ENCODE results near the gene RFX6. TPM values are rescaled to one million over a fixed set of nuclear protein-coding genes. Genes with fewer than 3 reads are reported as not detected.

The RFX6 gene
- total and polyA plus RNA-seq, 7 donors, result 0.16 to 1.8 (median 0.46) TPM; not detected in 4

DNA sequence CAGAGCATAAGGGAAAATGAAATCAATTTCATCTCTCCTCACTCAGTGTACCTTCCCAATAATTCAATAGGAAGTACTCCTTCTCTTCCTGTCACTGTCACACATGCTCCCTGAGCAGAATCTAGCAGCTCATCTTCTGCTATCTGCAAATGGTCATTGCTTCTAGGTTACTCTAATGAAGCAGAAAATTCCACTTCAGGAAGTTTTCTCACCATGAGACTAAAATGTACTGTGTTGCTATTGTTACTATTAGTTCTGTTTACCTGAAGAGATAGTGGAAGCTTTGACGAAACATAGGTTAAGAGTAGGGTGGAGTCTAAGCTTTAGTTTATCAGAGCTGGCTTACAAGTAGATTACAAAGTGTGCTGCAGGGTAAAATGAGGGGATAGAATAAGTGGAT lies 52.8 kb downstream of the RFX6 start:
- TF ChIP-seq EP300 (IDR thresholded peaks at IDR 0.05), result no peak
- no peak for TF ChIP-seq POLR2A (IDR thresholded peaks at IDR 0.05)
- TF ChIP-seq, protein P1, sequence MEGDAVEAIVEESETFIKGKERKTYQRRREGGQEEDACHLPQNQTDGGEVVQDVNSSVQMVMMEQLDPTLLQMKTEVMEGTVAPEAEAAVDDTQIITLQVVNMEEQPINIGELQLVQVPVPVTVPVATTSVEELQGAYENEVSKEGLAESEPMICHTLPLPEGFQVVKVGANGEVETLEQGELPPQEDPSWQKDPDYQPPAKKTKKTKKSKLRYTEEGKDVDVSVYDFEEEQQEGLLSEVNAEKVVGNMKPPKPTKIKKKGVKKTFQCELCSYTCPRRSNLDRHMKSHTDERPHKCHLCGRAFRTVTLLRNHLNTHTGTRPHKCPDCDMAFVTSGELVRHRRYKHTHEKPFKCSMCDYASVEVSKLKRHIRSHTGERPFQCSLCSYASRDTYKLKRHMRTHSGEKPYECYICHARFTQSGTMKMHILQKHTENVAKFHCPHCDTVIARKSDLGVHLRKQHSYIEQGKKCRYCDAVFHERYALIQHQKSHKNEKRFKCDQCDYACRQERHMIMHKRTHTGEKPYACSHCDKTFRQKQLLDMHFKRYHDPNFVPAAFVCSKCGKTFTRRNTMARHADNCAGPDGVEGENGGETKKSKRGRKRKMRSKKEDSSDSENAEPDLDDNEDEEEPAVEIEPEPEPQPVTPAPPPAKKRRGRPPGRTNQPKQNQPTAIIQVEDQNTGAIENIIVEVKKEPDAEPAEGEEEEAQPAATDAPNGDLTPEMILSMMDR (IDR thresholded peaks at IDR 0.05), result no peak
- TF ChIP-seq POLR2AphosphoS5 (IDR thresholded peaks at IDR 0.05), result no peak
- intact Hi-C loops (cut with DNase I), result no loop called here
- 61 to 78% methylated on average over 1 of the region's 1 CpG for WGBS, 2 donors
- H3K9me3 ChIP-seq, result no peaks in the 10 kb centered on the region
- no peak overlapping the region for H3K27ac ChIP-seq
- no peaks in the 10 kb centered on the region for H3K4me1 ChIP-seq
- no peaks in the 10 kb centered on the region for H3K36me3 ChIP-seq
- H3K27me3 ChIP-seq, result no peaks in the 10 kb centered on the region
- no peak for DNase-seq
- H3K4me3 ChIP-seq, result no peak overlapping the region

DNA sequence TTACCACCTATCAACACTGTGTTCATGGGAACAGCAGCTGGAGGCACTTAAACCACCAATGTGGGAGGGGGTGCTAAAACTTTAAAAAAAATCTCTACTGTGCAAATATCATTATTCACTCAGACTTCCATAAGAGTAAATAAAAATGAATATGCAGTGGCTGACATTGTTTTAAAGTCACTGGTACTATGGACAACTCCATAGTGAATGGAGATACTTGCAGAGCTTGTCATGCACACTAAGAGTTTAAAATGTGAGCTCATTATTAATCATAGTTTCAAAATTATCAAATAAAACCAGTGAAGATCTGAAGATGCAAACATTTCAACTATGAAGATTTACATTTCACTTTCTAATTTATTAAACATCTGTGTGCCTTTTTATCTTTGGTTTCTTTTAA lies 54.4 kb downstream of the RFX6 start:
- Histone ChIP-seq H3K4me1 (no peaks in the 10 kb centered on the region), H3K36me3 (no peaks in the 10 kb centered on the region), H3K27ac (no peak overlapping the region), H3K4me3 (no peak overlapping the region), H3K9me3 (no peaks in the 10 kb centered on the region), H3K27me3 (no peaks in the 10 kb centered on the region)
- no peak for DNase-seq
- no peak for TF ChIP-seq POLR2A (IDR thresholded peaks at IDR 0.05)
- no peak for TF ChIP-seq EP300 (IDR thresholded peaks at IDR 0.05)
- intact Hi-C loops (cut with DNase I), result no loop called here

DNA sequence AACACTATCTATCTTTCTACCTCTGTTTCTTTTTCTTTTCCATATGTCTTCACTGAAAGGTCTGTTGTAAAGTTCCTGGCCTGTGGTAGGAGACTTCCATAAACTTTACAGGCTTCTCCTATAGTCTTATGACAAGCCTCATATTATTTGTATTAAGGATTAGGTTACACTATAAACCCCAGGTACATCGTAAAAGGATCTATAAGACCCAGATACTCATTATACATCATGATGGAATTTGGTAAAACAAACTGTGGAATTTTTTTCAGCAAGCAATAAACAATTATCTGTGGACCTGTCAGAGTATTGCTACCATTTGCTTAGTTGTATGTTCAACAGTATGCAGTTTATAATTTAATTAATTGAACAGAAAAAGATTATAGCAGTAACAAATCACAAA lies 55.5 kb downstream of the RFX6 start:
- Histone ChIP-seq H3K36me3 (no peaks in the 10 kb centered on the region), H3K27ac (no peak overlapping the region), H3K9me3 (no peaks in the 10 kb centered on the region), H3K4me1 (no peaks in the 10 kb centered on the region), H3K4me3 (no peak overlapping the region), H3K27me3 (no peaks in the 10 kb centered on the region)
- TF ChIP-seq POLR2AphosphoS5 (IDR thresholded peaks at IDR 0.05) (no peak), POLR2A (IDR thresholded peaks at IDR 0.05) (no peak), EP300 (IDR thresholded peaks at IDR 0.05) (no peak)
- TF ChIP-seq, protein P1 (IDR thresholded peaks at IDR 0.05), result no peak
- no peak for DNase-seq
- 59 to 62% methylated on average over 1 of the region's 1 CpG for WGBS, 2 donors
- intact Hi-C loops (cut with DNase I), result no loop called here

DNA sequence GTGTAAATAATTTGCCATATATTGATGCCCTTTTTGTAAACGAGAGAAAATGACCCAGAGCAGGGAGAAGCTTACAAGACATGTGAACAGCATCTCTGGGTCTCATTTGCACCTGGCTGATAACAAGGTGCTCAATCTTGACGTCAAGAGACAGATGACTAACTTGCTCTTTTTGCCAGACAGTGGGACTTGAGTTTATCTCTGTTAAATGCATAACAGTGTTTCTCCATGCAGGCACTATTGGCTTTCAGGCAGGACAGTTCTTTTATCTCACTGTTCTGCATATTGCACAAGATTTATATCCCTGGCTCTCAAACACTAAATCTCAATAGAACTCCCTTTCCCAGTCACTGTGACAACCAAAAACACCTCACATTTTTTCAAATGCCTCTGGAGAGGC lies 56.4 kb downstream of the RFX6 start:
- no peak overlapping the region for H3K4me3 ChIP-seq
- H3K27me3 ChIP-seq, result no peaks in the 10 kb centered on the region
- intact Hi-C loops (cut with DNase I), result no loop called here
- H3K4me1 ChIP-seq, result no peaks in the 10 kb centered on the region
- H3K36me3 ChIP-seq, result no peaks in the 10 kb centered on the region
- no peak for DNase-seq
- TF ChIP-seq POLR2AphosphoS5 (IDR thresholded peaks at IDR 0.05) (no peak), EP300 (IDR thresholded peaks at IDR 0.05) (no peak), POLR2A (IDR thresholded peaks at IDR 0.05) (no peak)
- TF ChIP-seq, protein P1 (IDR thresholded peaks at IDR 0.05), result no peak
- H3K27ac ChIP-seq, result no peak overlapping the region
- WGBS, 2 donors, result 21 to 23% methylated on average over 2 of the region's 2 CpGs
- H3K9me3 ChIP-seq, result no peaks in the 10 kb centered on the region

DNA sequence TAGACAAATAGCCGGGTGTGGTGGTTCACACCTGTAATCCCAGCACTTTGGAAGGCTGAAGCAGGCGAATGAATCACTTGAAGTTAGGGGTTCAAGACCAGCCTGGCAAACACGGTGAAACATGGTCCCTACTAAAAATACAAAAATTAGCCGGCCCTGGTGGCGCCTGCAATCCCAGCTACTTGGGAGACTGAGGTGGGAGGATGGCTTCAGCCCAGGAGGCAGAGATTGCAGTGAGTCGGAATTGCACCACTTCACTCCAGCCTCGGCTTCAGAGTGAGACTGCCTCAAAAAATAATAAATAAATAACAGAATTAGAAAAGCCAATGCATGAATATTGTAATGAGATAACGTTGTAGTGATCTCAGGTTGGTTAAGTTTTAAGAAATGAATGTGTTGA lies 61.3 kb downstream of the RFX6 start:
- H3K27ac ChIP-seq, result no peak overlapping the region
- intact Hi-C loops (cut with DNase I), result no loop called here
- H3K36me3 ChIP-seq, result no peaks in the 10 kb centered on the region
- no peaks in the 10 kb centered on the region for H3K4me1 ChIP-seq
- no peaks in the 10 kb centered on the region for H3K9me3 ChIP-seq
- H3K4me3 ChIP-seq, result no peak overlapping the region
- DNase-seq, result no peak
- WGBS, 2 donors, result 82 to 88% methylated on average over 8 of the region's 8 CpGs
- no peaks in the 10 kb centered on the region for H3K27me3 ChIP-seq
- TF ChIP-seq, protein P1 (IDR thresholded peaks at IDR 0.05), result no peak
- TF ChIP-seq EP300 (IDR thresholded peaks at IDR 0.05), result no peak
